ENCODE data around the gene RECK. TPM values are rescaled to one million over a fixed set of nuclear protein-coding genes. Genes with fewer than 3 reads are reported as not detected.

RECK gene
- total RNA-seq, 1 donor from 2014 or later = 5.7 TPM

DNA sequence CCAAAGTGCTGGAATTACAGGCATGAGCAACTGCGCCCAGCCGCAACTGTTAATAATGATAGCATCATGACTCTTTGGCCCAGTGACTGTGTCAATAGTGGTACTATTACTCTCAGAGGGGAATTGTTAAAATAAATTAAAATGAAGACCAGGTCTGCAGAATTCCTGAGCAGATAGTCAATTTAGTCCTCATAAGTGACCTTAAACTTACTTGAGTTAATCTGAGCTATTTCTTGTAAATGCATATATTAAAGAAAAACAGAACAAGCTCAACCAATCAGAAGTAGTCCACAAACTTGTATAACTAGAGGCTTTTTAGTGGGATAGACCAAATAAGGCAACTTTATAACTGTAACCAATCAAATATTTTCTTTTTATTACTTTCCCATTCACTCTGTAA lies 1.7 kb upstream of the RECK start:
- no peak for DNase-seq (ENCODE audit: low read depth)
- no peak overlapping the region for H3K4me3 ChIP-seq (ENCODE audit: low read depth, low read length)
- TF ChIP-seq, protein P1, sequence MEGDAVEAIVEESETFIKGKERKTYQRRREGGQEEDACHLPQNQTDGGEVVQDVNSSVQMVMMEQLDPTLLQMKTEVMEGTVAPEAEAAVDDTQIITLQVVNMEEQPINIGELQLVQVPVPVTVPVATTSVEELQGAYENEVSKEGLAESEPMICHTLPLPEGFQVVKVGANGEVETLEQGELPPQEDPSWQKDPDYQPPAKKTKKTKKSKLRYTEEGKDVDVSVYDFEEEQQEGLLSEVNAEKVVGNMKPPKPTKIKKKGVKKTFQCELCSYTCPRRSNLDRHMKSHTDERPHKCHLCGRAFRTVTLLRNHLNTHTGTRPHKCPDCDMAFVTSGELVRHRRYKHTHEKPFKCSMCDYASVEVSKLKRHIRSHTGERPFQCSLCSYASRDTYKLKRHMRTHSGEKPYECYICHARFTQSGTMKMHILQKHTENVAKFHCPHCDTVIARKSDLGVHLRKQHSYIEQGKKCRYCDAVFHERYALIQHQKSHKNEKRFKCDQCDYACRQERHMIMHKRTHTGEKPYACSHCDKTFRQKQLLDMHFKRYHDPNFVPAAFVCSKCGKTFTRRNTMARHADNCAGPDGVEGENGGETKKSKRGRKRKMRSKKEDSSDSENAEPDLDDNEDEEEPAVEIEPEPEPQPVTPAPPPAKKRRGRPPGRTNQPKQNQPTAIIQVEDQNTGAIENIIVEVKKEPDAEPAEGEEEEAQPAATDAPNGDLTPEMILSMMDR (conservative IDR thresholded peaks at IDR 0.05; ENCODE audit: low read depth, low read length) = no peak

DNA sequence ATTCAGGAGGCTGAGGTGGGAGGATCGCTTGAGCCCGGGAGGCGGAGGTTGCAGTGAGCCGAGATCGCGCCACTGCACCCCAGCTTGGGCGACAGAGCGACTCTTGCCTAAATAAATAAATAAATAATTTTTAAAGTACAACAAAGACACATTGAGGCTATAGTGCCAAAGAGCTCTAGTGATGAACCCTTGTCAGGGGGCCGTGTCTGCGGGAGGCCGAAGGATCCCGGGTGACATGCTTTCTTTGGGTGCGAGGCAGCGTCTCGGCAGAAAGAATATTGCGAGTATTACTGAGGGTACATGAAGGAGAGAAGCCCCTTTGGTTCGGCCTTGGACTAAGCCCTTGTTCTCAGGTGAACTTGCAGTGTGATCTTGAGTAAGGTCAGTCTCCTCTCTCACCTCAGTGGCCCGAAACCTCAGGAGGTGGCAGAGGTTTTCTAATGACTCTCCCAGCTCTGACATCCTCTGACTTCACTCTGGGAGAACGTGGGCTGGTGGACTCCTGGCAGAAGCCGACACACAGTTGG lies 397 bp upstream of the RECK start:
- H3K4me3 ChIP-seq (ENCODE audit: low read depth, low read length) = peak overlapping the region; percentile 84
- TF ChIP-seq, protein P1 (conservative IDR thresholded peaks at IDR 0.05; ENCODE audit: low read depth, low read length) = no peak
- DNase-seq (ENCODE audit: low read depth) = no peak

DNA sequence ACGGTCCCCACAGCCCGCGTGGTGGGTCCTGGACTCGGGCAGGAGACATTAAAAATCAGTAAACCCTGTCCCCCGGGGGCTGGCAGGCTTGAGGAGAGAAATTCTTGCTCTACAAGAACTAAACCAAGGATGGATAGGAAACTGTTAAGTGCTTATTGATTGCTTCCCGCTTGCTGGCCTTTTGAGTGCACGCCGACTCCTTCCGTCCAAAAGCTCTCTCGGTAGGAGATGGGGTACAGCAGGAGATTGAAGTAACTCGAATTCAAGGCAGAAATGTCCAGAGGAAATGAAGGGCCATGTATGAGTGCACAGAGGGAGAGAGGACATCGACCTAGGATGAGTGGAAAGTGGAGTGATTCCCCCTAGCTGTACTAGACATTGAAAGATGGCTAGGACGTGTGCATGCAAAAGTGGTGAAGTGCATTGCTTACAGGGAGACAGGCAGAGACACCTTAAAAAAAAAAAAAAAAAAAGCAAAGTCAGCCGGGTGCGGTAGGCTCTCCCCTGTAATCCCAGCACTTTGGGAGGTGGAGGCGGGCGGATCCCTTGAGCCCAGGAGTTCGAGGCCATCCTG lies 923 bp downstream of the RECK start:
- DNase-seq (ENCODE audit: low read depth) = no peak
- H3K4me3 ChIP-seq (ENCODE audit: low read depth, low read length) = peak overlapping the region; percentile 84
- TF ChIP-seq, protein P1 (conservative IDR thresholded peaks at IDR 0.05; ENCODE audit: low read depth, low read length) = no peak

DNA sequence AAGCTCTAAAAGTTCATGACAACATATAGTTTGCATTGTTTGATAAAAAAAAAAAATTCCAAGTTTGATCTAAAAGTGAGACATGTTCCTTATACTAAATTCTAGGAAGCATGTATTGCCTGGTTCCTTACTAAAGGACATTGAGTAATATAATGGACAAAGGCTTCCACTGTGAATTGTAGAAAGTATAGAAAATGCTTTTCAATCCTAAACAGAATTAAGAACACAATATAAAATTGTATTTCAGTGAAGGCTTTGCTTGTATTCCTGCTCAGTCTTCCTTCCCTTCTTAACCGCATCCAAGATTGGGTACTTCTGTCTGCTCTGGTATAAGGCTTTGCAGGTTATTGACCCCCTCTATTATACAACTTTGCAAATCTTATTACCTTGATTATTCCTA lies 2.4 kb downstream of the RECK start:
- TF ChIP-seq, protein P1 (conservative IDR thresholded peaks at IDR 0.05; ENCODE audit: low read depth, low read length) = no peak
- no peak for DNase-seq (ENCODE audit: low read depth)

DNA sequence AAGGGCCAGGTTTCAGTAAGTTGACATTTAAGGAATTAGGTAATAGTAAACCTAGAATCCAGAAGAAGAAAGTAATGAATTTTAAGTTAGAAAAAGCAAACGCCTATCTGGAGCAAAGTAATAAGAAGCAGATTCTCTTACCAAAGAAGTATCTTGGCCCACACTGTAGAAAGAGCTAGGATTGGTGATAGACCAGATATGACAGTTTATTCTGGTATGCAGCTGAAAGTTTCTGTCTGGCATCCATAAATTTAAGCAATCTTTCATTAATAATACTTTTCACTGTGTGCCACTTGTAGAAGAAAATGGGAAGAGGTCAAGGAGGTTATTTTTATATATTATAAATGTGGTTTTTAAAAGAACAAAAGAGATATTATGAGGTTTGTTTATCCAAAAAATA lies 3.0 kb downstream of the RECK start:
- TF ChIP-seq, protein P1 (conservative IDR thresholded peaks at IDR 0.05; ENCODE audit: low read depth, low read length) = no peak
- DNase-seq (ENCODE audit: low read depth) = no peak
- no peak overlapping the region for H3K4me3 ChIP-seq (ENCODE audit: low read depth, low read length)

More for the DNA sequence above, 2.4 kb downstream of the RECK start:
- H3K4me3 ChIP-seq (ENCODE audit: low read depth, low read length) = no peak overlapping the region

DNA sequence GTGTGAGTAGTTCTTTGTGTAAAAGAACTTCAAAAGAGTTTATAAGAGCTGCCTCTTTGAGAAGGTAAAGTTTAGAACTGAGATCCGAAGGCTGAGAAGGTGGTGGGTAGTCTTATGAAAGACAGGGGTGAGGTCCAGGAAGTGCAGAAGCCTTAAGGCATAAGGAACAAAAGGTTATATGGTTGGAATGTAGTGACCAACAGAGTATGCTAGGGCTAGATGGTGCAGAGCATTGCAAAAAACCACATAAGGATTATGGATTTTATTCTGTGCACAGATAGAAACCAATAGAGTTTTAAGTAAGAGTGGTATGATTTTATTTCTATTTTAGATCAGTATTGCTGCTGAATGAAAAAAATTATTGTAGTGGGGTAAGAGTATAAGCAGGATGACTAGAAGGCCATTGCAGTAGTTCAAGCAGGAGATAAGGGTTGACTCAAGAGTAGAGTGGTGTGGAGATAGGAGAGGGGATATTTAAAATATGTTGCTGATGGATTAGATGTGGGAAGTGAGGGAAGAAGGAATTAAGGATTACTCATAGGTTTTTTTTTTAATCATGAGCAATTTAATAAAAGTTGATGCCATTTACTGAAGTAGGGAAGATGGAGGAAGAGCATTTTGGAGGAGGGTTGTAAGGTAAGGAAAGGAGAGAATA lies 3.7 kb downstream of the RECK start:
- no peak overlapping the region for H3K4me3 ChIP-seq (ENCODE audit: low read depth, low read length)
- TF ChIP-seq, protein P1 (conservative IDR thresholded peaks at IDR 0.05; ENCODE audit: low read depth, low read length) = no peak
- DNase-seq (ENCODE audit: low read depth) = no peak

DNA sequence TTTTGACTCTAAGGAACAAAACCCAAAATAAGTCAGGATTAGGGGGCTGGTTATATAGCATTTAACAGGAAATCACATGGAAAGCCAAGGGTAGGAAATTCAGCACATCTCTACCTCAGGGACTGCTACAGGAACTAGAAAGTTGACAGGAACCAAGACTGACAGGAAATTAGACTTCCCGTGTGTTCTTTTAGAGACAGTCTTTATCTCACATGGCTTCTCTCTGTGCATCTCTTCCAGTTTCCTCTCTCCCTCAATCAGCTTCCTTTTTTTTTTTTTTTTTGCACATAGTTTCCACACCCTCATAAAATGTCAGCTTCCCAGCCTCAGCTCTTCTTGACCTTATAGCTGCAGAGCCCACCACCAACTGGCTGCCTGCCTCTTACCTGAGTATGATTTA lies 4.8 kb downstream of the RECK start:
- no peak for DNase-seq (ENCODE audit: low read depth)
- no peak overlapping the region for H3K4me3 ChIP-seq (ENCODE audit: low read depth, low read length)
- TF ChIP-seq, protein P1 (conservative IDR thresholded peaks at IDR 0.05; ENCODE audit: low read depth, low read length) = no peak

Data from epithelial cell of proximal tubule (primary cell).